Activated CD8-positive, alpha-beta memory T cell treated with anti-CD3 and anti-CD28 coated beads, Interleukin-2, amount 50 U/mL, for 24 hours (primary cell): ENCODE data around the gene RAB13.
A peak's percentile ranks its signal among the peaks of the same experiment; 100 is the strongest.

ENCODE experiments used
- DNase-seq: peaks from one replicate; pipeline ENCODE4 v3.0.0-alpha.2; 2020; ENCODE audit errors: extremely low read depth

Gene RAB13

DNA sequence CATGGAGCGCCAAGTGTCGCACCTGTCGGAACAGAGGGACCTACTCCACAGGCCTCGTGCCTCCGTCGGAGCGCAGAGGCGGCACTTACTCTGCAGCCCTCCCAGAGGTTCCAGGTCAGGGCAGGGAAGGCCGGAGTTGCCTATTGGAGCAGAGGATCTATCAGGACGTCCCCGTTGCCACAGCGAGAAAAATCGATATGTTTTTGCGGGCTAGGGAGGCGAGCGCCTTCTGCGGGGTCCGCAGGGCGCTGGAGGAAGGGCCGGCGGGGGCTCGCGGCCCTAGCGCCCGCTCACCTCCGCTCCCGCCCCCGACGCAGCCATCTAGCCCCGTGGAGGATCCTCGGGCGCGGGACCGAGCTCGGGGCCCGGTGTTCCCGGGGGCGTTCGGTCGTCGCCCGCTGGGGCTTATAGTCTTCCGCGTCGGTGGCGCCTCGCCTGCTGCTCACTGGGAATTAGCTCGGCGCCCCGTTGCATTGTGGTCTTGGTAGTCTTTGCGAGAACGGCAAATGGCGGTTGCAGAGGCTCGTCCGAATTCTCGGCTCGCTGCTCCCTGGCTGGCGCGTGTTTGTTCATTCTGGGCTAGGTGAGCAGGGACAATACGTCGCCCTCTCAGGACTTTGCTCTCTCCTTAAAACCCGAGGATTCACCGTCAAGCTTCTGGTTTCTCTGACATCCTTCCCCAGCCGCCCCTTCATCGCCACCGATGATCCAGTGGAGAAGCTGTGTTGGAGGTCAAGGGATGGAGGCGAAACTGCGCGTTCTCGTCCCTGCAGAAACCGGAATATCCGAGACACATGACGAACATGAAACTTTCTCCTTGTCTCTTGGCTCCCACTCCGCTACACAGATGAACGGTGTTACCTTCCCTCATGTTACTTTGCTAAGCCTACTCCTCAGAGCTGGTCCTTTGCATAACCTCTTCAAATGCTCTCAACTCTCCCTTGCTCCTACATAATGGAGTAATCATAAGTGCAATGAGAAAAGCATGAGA, 8.6 kb downstream of the RAB13 start, which contains the start of gene JTB:
TSS of gene JTB (minus strand) at position 425 of the 991 bp plus-strand sequence. CDS start at position 3, 422 bp downstream.
- peak; percentile 75 for DNase-seq

DNA sequence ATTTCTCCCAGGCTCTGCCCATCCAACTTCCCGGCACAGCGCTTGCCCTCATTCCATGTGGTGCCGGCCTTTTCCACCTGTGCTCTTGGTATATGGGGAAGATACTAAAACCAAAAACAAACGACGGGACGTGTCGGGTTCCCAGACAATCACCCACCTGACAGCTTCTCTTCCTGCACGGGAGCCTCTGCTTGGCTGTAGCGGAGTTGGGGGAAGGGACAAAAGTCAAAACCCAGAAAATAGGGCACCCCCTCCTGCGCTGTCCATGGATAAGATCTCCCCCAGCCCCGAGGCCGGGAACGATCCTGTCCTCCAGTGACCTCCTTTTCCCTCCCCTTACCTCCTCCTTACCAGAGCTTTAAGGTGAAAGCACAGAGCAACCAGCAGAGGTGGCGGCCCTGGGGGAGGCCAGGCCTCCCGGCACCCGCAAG, 9.3 kb downstream of the RAB13 start:
- DNase-seq = no peak

DNA sequence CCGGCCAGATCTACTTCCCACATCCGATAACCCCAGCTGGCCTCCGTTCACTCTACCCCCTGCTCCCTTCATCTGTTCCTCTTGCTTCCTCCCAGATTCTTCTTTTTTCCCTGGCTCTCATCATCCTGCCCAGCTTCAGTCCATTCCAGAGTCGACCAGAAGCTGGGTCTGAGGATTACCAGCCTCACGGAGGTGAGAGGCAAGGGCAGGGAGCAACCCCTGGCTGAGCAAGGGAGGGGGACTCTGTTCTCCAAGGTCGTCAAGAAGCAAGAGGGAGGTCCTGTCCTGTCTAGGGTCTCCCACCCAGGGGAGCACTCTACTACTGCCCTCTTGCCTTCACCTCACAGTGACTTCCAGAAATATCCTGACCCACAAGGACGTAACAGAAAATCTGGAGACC, 12.6 kb downstream of the RAB13 start:
- no peak for DNase-seq

DNA sequence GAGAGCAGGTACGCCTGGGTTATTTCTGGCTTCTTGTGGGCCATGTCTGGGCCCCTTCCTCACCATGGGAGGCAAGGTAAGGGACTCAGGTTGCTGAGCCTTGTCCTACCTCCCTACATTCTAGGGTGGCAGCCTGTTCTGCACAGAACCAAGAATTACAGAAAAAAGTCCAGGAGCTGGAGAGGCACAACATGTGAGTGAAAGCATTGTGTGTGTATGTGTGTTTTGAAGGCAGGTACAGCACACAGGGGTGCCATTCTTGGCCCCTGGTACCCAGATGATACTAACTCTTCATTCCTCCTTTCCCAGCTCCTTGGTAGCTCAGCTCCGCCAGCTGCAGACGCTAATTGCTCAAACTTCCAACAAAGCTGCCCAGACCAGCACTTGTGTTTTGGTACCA, 13.1 kb downstream of the RAB13 start:
- no peak for DNase-seq

DNA sequence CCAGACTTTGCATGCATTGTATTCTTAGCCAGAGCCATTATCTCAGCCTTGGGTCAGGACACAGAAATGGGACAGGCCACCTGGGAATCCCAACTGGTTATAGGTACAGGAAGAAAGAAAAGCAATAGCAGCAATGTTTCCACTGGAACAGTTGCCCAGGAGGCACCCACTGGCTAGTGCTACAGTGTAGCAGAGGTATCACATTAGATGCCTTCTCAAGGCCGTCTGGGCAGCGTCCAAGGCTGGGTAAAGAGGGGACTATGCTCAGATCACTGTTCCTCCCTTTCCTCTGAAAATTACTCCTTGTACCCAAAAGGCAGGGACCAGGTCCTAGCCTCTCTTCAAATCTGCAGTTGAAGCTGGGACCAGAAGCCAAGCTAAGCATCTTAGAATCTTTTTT, 15.8 kb downstream of the RAB13 start:
- no peak for DNase-seq

DNA sequence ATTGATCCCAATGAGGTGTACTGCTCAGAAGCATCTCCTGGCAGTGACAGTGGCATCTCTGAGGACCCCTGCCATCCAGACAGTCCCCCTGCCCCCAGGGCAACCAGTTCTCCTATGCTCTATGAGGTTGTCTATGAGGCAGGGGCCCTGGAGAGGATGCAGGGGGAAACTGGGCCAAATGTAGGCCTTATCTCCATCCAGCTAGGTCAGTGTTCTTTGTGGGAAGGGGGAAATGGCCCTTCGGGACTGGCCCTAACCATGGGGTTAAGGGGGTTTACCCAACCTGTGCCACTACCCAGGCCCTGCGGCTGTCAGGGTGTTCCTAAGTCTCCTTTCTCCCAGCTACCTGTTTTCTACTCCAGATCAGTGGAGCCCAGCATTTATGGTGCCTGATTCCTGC, 17.2 kb downstream of the RAB13 start:
- DNase-seq = no peak

DNA sequence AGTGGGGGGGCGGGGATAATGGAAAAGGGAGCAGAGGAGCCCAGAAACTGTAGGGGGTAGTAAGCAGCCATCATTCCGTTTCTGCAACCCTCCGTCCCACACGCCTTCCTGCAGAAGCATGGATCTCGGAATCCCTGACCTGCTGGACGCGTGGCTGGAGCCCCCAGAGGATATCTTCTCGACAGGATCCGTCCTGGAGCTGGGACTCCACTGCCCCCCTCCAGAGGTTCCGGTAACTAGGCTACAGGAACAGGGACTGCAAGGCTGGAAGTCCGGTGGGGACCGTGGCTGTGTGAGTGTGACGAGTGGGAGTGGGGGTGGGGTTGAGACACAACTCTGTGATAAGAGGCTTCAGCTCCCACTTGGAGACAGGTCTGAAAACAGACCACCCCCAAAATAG, 17.7 kb downstream of the RAB13 start:
- no peak for DNase-seq

DNA sequence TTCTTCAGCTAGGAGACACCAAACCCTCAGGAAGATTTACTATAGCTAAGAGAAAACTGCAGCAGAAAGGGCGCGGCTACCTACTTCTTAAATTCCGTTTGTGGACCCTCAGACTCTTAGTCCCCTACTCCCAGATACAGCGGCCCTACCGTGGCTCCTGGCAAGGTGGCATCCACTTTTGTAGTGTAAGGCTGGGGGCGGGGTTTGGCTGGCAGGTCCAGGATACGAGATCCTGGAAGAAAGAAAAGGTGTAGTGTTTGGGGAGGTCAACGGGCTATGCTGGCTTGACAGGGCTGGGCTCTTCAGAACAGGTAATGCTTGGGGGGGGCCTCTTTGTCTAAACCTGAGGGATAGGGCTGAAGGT, 18.2 kb downstream of the RAB13 start:
- DNase-seq = no peak

DNA sequence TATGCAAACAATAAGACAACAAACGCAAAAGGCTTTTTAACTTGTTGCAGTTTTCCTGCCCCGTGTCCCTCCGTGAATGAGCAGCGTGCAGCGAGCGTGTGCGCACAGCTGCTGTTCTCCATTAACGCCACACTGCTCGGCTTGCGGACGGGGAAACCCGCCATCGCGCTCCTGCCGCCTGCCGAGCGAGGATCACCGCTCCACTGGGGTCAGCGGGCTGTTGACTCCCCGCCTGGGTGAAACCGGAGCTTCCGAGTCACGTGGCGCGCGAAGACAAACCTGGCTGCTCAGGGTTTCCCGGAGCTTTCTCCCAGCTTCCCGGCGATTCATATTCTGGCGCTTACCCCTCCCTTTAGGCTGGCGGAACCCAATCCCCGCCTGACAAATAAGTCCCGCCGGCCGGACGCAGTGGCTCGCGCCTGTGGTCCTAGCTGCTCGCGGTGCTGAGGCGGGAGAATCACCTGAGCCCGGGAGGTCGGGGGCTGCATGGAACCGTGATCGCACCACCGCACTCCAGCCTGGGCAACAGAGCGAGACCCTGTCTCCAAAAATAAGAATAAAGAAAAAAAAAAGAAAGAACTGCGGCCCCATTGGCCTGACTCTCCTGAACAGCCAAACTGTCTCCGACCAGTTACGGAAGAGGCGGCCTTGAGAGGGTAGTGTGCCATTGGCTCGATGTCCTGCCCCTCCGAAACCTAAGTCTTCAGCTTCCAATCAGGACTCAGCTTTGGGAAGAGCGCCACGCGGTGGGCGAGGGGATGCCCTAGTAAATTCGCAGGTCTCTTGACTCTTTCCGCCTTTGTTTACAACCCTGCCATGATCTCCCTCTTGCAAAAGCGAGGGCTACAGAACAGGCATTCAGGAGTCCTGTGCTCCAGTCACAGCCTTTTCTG, 18.8 kb downstream of the RAB13 start, which contains the start of gene CREB3L4:
TSS of gene CREB3L4 (plus strand) at position 796 of the 893 bp plus-strand sequence. CDS start 624 bp downstream, outside the sequence.
- no peak for DNase-seq

DNA sequence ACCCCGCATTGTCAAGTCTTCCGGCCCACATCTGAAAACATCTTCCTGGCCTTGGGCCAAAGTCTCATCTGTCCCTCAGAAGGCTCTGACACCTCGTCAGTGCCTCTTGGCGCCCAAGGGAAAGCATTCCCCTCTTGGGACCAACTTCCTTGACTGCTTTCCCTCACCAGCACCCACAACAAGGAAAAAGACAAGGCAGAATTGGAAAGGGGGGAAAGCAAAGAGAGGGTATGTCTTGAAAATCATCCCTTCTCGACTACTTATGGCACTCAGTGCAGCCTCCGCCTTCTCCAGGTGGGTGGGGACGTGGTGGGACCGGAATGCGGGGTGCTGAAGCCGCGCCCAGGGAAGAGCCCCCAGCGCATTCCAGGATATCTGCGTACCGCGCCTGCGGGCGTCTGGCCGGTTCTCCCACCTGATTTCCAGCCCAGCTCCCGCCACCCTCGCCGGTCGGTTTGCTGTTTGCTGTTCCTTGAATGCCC, 22.2 kb downstream of the RAB13 start:
- no peak for DNase-seq

DNA sequence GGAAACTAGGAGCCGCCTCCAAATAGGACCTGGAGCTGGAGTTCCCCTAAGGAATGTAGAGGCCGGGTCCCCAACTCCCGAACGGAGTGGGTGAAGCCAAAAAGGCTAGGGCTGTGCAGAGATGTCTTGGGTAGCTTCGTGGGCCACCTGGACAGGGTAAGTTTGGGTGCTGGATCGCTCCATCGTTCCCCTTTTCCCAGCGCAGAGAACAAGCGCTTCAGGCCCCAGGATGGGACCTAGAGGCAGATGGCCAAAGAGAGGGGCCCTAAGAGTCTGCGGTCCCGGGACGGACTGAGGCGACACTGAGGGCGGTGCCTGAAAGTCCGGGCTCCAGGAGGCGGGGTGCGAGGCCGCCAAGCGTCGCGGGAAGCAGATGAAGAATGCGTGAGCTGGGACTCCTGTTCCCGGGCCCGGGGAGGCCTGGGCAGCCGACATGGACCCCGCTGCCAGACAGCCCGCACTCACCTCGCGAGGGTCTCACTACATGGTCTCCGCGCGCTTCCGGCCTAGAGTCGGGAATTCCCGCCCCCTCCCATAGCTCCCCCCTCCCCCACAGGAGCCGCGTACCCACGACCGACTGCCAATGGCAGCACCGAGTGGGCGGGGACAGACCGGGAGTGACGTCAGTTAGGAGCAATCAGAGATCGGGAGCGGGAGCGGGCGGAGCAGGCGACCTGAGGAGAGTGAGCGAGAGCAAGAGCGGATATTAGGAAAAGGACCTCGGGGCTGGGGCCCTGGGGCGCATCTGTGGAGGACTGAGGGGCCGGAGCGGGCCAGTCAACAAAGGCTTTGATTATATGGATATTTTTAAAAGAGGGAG, 22.9 kb downstream of the RAB13 start, which contains the start of gene SLC39A1:
TSS of gene SLC39A1 (minus strand) at position 508 of the 820 bp plus-strand sequence. CDS start 822 bp downstream, outside the sequence.
- DNase-seq = peak; percentile 93

DNA sequence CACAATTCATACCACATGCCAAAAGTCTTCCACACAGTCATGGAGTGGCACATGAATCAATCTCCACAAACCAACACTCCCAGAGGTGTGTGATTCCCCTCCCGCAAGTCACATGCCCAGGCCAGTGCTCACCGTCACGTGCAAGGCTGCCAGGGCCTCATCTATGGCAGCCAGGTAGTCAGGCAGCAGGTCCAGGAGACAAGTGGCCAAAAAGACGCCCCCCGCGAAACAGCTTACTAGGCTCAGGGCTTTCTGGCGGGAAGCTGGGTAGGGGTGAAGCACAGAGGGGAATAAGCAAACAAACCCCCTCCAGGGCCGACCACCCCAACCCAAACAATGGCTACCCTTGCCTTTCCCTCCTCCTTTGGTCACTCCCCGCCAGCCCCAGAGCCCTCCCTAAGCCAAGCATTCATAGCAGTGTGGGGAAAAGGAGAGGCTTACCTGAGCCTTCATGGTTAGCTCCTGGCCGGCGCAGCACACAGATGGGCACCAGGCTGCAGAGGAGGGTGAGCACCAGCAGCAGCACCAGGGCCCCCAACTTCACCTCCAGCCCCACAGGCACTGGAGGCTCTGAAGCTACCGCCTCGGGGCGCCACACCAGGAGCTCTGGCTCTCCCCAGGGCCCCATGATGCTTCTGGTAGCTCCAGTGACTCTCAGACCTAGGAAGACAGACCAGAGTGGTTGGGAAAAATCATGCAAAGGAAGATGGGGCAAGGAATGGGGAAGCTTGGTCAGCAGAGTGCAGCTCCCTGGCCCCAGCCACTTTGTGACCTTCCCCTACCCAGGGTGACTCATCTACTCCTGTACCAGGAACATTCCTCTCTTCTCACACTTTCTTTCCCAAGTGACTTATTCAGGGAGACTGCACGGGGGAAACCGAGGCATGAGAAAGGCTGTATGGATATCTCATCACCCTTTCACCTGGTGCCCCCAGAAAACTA, 23.8 kb downstream of the RAB13 start:
- no peak for DNase-seq

DNA sequence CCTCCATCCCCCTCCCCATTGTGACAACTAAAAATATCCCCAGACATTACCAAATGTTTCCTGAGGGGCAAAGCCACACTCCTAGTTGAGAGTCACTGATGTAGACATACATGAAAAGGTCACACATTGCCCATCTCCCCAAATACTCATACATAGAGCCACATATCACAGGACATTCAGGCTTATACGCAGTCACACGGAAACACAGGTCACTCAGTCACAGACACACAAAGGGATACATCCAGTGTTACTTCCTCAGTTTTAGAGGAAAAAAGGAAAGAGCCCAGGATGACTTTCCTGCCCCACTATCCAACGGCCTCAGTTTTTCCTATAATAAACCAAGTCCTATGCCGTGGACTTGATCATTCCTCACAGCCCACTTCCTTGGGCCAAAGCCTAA, 24.7 kb downstream of the RAB13 start:
- DNase-seq = no peak

DNA sequence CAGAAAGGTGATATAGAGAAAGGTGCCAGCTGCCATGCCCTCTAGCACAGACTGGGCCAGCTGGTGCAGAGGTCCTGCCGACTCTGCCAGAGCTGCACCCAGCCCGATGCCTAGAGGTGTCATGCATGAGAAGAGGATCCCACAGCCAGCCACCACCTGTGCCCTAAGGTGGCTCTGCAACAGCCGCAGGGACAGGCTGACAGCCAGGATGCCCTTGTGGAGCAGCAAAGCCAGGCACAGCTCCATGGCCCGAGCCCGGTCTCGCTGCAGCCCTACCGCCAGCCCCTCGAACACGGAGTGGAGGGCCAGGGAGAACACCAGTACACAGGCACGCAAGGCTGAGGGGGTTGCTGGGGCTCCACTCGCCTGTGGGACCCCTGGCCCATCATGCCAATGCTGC, 25.9 kb downstream of the RAB13 start:
- no peak for DNase-seq

DNA sequence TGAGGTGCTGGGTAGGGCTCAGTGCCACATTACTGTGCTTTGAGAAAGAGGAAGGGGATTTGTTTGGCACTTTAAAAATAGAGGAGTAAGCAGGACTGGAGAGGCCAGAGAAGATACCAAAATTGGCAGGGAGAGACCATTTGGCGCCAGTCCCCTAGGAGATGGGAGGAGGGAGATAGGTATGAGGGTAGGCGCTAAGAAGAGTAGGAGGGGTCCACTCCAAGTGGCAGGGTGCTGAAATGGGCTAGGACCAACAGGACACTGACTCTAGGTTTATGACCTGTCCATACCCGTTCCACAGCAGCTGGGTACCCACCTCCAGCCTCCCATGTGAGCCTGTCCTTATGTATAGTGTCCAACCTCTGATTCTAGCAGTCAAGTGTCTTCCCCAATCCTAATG, 26.7 kb downstream of the RAB13 start:
- no peak for DNase-seq

DNA sequence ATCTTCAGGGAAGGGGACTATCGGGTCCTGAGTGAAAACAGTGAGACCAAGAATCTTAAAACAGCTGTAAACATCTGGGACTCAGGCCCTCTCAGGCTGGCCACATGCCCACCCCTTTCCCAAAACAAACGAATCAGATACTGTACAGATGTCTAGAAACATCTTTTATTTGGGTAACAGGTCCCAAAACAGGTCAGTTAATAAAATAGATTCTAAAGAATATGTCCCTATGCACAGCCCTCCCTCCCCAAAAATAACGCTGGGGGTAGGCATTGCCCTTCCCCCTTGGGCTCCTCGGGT, 27.2 kb downstream of the RAB13 start:
- DNase-seq = no peak

DNA sequence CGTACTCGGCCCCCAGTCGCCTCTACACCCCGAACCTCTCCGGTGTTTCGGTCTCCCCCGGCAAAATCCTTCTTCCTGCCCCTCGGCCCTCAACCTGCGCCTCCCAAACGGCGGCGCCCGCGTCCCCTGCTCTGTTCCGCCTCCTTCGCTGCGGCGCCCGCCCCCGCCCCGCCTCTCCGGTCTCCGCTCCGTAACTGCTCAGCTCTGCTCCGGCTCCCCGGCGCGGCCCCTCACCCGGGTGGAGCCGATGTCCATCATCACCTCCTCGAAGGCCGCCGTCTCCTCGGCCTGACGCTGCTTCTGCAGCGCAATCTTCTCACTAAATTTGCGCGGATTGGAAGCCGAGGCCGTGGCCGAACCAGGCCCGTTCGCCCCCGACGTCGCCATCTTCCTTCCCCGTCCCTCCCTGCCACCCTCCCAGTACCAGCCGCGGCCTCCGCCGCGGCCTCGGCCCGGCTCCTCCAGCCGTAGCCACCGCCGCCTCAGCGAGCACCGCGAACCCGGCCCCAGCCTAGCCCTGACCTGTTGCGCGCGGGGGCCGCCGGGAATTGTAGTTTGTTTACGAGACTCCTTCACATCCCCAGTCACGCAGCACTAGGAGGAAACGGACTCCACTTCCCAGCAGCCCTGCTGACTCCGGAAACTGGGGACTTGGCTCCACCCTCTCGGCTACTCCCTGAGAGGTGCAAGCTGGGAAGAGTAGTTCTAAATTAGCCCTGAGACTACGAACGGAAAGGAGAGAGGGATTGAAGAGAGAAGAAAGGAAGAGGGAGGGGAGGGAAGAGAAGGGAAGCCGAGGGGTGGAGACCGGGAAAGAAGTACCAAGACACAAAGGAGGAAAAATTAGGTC, 27.8 kb downstream of the RAB13 start, which contains the start of gene CRTC2:
TSS of gene CRTC2 (minus strand) at position 502 of the 850 bp plus-strand sequence. CDS start at position 387, 115 bp downstream.
- DNase-seq = peak; percentile 96

DNA sequence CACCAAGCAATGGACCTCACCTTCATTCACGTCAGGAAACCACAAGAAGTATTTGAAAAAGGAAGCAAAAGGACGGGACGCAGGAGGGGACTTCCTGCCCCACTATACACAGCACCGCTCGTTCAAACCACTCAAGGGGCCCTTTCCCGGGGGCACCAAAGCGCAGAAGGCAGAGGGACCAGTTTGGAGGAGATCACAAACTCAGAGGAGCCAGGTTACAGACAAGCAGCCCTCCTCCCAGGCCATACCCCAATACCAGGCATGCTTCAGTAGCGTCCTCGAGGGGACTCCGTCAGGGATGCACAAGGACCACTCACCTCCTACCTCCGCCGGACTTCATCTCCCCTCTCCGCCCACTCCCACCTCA, 28.4 kb downstream of the RAB13 start:
- no peak for DNase-seq
